IMR-90 (cell line): ENCODE data around the gene SORCS1. TPM values are rescaled to one million over a fixed set of nuclear protein-coding genes. Genes with fewer than 3 reads are reported as not detected.

ENCODE experiments used
- ATAC-seq: fragments of 200-7000 bp; cut with Tn5 transposase; 2 replicates; pipeline ENCODE4 v1.9.1; 2020; ENCODE audit warnings: low read depth, mild to moderate bottlenecking, moderate library complexity
- BruUV-seq: library from RNA; stranded (reverse); fragments of 400-500 nt; replicated peaks from 2 replicates; lab custom pipeline; 2021; lab: Mats Ljungman, UMichigan
- CTCF ChIA-PET: fragments of 300-600 bp; formaldehyde crosslinking; extraction: SDS; loops from one replicate; lab custom pipeline; 2021; ENCODE audit warnings: antibody characterized with exemption; lab: Yijun Ruan, JAX
- POLR2A ChIA-PET: fragments of 300-600 bp; sonication (Branson Sonifier 250); formaldehyde crosslinking; loops from one replicate; lab custom pipeline; 2022; ENCODE audit warnings: antibody characterized with exemption; ENCODE audit not compliant: unreplicated experiment; lab: Charles Lee
- DNase-seq: peaks from one replicate; pipeline ENCODE4 v3.0.0; 2013
- H2AFZ ChIP-seq: replicated peaks from 2 replicates; pipeline ENCODE3; 2013; ENCODE audit warnings: low read length, mild to moderate bottlenecking; ENCODE audit not compliant: poor library complexity
- H2AK5ac ChIP-seq: 2 replicates; pipeline ENCODE4 v1.6.1; 2013; ENCODE audit warnings: low read depth, low read length, inconsistent platforms
- H2AK9ac ChIP-seq: replicated peaks from 2 replicates; pipeline ENCODE3; 2013; ENCODE audit warnings: mild to moderate bottlenecking, low read depth, low read length, moderate library complexity; ENCODE audit not compliant: poor library complexity
- H2BK120ac ChIP-seq: 2 replicates; pipeline ENCODE4 v1.6.1; 2013; ENCODE audit warnings: low read depth, low read length, inconsistent platforms
- H2BK15ac ChIP-seq: 3 replicates; pipeline ENCODE4 v1.6.1; 2013; ENCODE audit warnings: low read depth, low read length, inconsistent platforms
- H2BK20ac ChIP-seq: 2 replicates; pipeline ENCODE4 v1.6.1; 2013; ENCODE audit warnings: low read depth, mild to moderate bottlenecking, inconsistent platforms, low read length, moderate library complexity
- H2BK5ac ChIP-seq: 2 replicates; pipeline ENCODE4 v1.6.1; 2013; ENCODE audit warnings: mild to moderate bottlenecking, low read depth, low read length, inconsistent platforms; ENCODE audit not compliant: poor library complexity, severe bottlenecking
- H3K14ac ChIP-seq: replicated peaks from 2 replicates; pipeline ENCODE4 v1.6.1; 2013; ENCODE audit warnings: low read depth, low read length, inconsistent platforms
- H3K18ac ChIP-seq: 2 replicates; pipeline ENCODE4 v1.6.1; 2013; ENCODE audit warnings: low read depth, low read length, control low read depth
- H3K23ac ChIP-seq: 2 replicates; pipeline ENCODE4 v1.6.1; 2013; ENCODE audit warnings: low read depth, low read length, inconsistent platforms
- H3K27ac ChIP-seq: 2 replicates; pipeline ENCODE4 v1.5.1; 2013; ENCODE audit warnings: mild to moderate bottlenecking, control low read depth, low read length; ENCODE audit not compliant: insufficient read depth
- H3K27me3 ChIP-seq: 2 replicates; pipeline ENCODE4 v1.6.1; 2013; ENCODE audit warnings: low read length; ENCODE audit not compliant: control insufficient read depth, insufficient read depth
- H3K36me3 ChIP-seq: 2 replicates; pipeline ENCODE4 v1.6.1; 2013; ENCODE audit warnings: low read length, mixed read lengths; ENCODE audit not compliant: control insufficient read depth, insufficient read depth
- H3K4ac ChIP-seq: 2 replicates; pipeline ENCODE4 v1.6.1; 2013; ENCODE audit warnings: low read depth, low read length, inconsistent platforms
- H3K4me1 ChIP-seq: 2 replicates; pipeline ENCODE4 v1.6.1; 2013; ENCODE audit warnings: low read length, mixed read lengths; ENCODE audit not compliant: control insufficient read depth, insufficient read depth
- H3K4me2 ChIP-seq: 2 replicates; pipeline ENCODE4 v1.6.1; 2013; ENCODE audit warnings: low read depth, mild to moderate bottlenecking, control low read depth, low read length, moderate library complexity
- H3K4me3 ChIP-seq: 2 replicates; pipeline ENCODE4 v1.5.1; 2013; ENCODE audit warnings: low read depth, mild to moderate bottlenecking, control low read depth, low read length, moderate library complexity; ENCODE audit not compliant: insufficient read depth
- H3K56ac ChIP-seq: 2 replicates; pipeline ENCODE4 v1.6.1; 2013; ENCODE audit warnings: low read length, inconsistent platforms; ENCODE audit not compliant: insufficient read depth; ENCODE audit errors: extremely low read depth
- H3K79me1 ChIP-seq, 2 experiments: 2 replicates each; pipeline ENCODE4 v1.6.1; 2013; ENCODE audit warnings: low read length in 2 of 2, inconsistent platforms in 1 of 2, low read depth in 1 of 2
- H3K9ac ChIP-seq: 2 replicates; pipeline ENCODE4 v1.6.1; 2013; ENCODE audit warnings: low read depth, low read length, control low read depth
- H3K9me1 ChIP-seq: 2 replicates; pipeline ENCODE4 v1.6.1; 2013; ENCODE audit warnings: low read length, inconsistent platforms; ENCODE audit not compliant: insufficient read depth
- H3K9me3 ChIP-seq: 2 replicates; pipeline ENCODE4 v1.6.1; 2013; ENCODE audit warnings: low read length; ENCODE audit not compliant: control insufficient read depth, insufficient read depth
- H4K20me1 ChIP-seq: 2 replicates; pipeline ENCODE4 v1.6.1; 2013; ENCODE audit warnings: low read length, inconsistent platforms; ENCODE audit not compliant: insufficient read depth
- H4K5ac ChIP-seq: 2 replicates; pipeline ENCODE4 v1.6.1; 2013; ENCODE audit warnings: mild to moderate bottlenecking, low read depth, low read length, control low read depth
- H4K8ac ChIP-seq, 2 experiments: 2 replicates each; pipeline ENCODE4 v1.6.1; 2013; ENCODE audit warnings: low read depth in 2 of 2, low read length in 2 of 2, control low read depth in 1 of 2, inconsistent platforms in 1 of 2
- H4K91ac ChIP-seq: 2 replicates; pipeline ENCODE4 v1.6.1; 2013; ENCODE audit warnings: low read depth, low read length, inconsistent platforms; ENCODE audit not compliant: insufficient read depth
- BHLHE40 ChIP-seq: fragments of 150-350 bp; IDR thresholded peaks from 2 replicates; pipeline ENCODE4 v1.6.1; 2016; ENCODE audit warnings: mild to moderate bottlenecking, low read depth, low read length
- CEBPB ChIP-seq: IDR thresholded peaks from 2 replicates; pipeline ENCODE4 v1.6.1; 2012; ENCODE audit warnings: low read depth, low read length, improper control_type of control experiment
- CHD1 ChIP-seq: IDR thresholded peaks from 2 replicates; pipeline ENCODE4 v1.6.1; 2012; ENCODE audit warnings: low read depth, low read length, improper control_type of control experiment
- CTCF ChIP-seq: conservative IDR thresholded peaks from 2 replicates; pipeline ENCODE4 v1.5.1; 2012; ENCODE audit warnings: mild to moderate bottlenecking, low read depth, low read length, improper control_type of control experiment
- ELK1 ChIP-seq: fragments of 150-350 bp; IDR thresholded peaks from 2 replicates; pipeline ENCODE4 v1.6.1; 2016; ENCODE audit warnings: low read depth, mild to moderate bottlenecking, low read length, moderate library complexity, borderline replicate concordance
- MAFK ChIP-seq: IDR thresholded peaks from 2 replicates; pipeline ENCODE4 v1.6.1; 2012; ENCODE audit warnings: low read depth, low read length, improper control_type of control experiment
- MAZ ChIP-seq: IDR thresholded peaks from 2 replicates; pipeline ENCODE4 v1.6.1; 2012; ENCODE audit warnings: low read depth, mild to moderate bottlenecking, low read length, improper control_type of control experiment, moderate library complexity, borderline replicate concordance
- MXI1 ChIP-seq: IDR thresholded peaks from 2 replicates; pipeline ENCODE4 v1.6.1; 2012; ENCODE audit warnings: low read depth, mild to moderate bottlenecking, low read length, moderate library complexity, borderline replicate concordance
- NFE2L2 ChIP-seq: fragments of 150-350 bp; IDR thresholded peaks from 2 replicates; pipeline ENCODE4 v1.6.1; 2016; ENCODE audit warnings: low read depth, mild to moderate bottlenecking, low read length
- POLR2A ChIP-seq: IDR thresholded peaks from 2 replicates; pipeline ENCODE4 v1.6.1; 2012; ENCODE audit warnings: mild to moderate bottlenecking, low read depth, low read length
- RCOR1 ChIP-seq: IDR thresholded peaks from 2 replicates; pipeline ENCODE4 v1.6.1; 2012; ENCODE audit warnings: mild to moderate bottlenecking, low read length, improper control_type of control experiment; ENCODE audit not compliant: insufficient replicate concordance
- SMC3 ChIP-seq: fragments of 150-350 bp; IDR thresholded peaks from 2 replicates; pipeline ENCODE4 v1.6.1; 2016; ENCODE audit warnings: low read depth, mild to moderate bottlenecking, antibody characterized with exemption, low read length, moderate library complexity
- WGBS, 2 experiments: methylation state at CpG; one replicate each; pipeline versions ENCODE4 v1.1.5 to v1.1.7; 2013; ENCODE audit warnings: missing lambda C conversion rate in 2 of 2; ENCODE audit not compliant: insufficient read length in 1 of 2; ENCODE audit errors: extremely low coverage in 2 of 2; 5-methylcytosine and 5-hydroxymethylcytosine counted together
- dilution Hi-C: fragments of 300-500 bp; cut with HindIII; formaldehyde crosslinking; loops from one replicate; pipeline ENCODE4 v1.14.3; 2018; ENCODE audit warnings: low sequenced_read_pairs; ENCODE audit not compliant: unreplicated experiment
- in situ Hi-C: fragments of 300-500 bp; cut with MboI; formaldehyde crosslinking; loops from 3 replicates; pipeline ENCODE4 v1.14.3; 2019; ENCODE audit warnings: low sequenced_read_pairs, inconsistent platforms, mixed read lengths
- intact Hi-C: fragments of 100-400 bp; cut with micrococcal nuclease; formaldehyde crosslinking; loops from 2 replicates; pipeline ENCODE4 v1.10.0; 2022
- polyA plus RNA-seq, 3 experiments: library from polyadenylated mRNA; depleted of rRNA; stranded (reverse); fragments of >200 nt; gene quantifications; 2 replicates each; pipeline ENCODE4 v1.2.3, GENCODE V29; 2012; ENCODE audit warnings: low replicate concordance in 1 of 3
- total RNA-seq: library from RNA; depleted of rRNA; stranded (reverse); fragments of >200 nt; gene quantifications from 2 replicates; pipeline ENCODE4 v1.2.3, GENCODE V29; 2012
- TF ChIP-seq, protein P1 (sequence below): fragments of 150-350 bp; IDR thresholded peaks from 2 replicates; pipeline ENCODE4 v1.6.1; 2017; ENCODE audit warnings: mild to moderate bottlenecking, antibody characterized with exemption, low read length, low read depth

Gene SORCS1
- total and polyA plus RNA-seq, 2 of the 4 experiments (the other 2 are of a cell fraction) = under 0.01 TPM; not detected in 1

- Histone ChIP-seq H2BK5ac (no peak overlapping the region), H2AK9ac (no peak overlapping the region), H3K27ac (no peak overlapping the region), H2AK5ac (no peak overlapping the region), H3K9ac (no peak overlapping the region), H3K56ac (no peak overlapping the region), H2BK120ac (no peak overlapping the region), H4K8ac (no peak overlapping the region), H3K4ac (no peak overlapping the region), H3K79me1 (no peaks in the 10 kb centered on the region), H3K27me3 (no peaks in the 10 kb centered on the region), H3K23ac (no peak overlapping the region), H2BK20ac (no peak overlapping the region), H3K18ac (no peak overlapping the region), H4K5ac (no peak overlapping the region), H2AFZ (no peak overlapping the region), H3K14ac (no peak overlapping the region), H2BK15ac (no peak overlapping the region), H3K4me2 (no peak overlapping the region), H4K20me1 (no peaks in the 10 kb centered on the region), H3K9me1 (no peaks in the 10 kb centered on the region), H3K9me3 (peaks cover 11% of the 10 kb centered on the region; the same call in 1 of the 2 replicates), H4K91ac (no peak overlapping the region), H3K4me1 (no peaks in the 10 kb centered on the region), H3K36me3 (no peaks in the 10 kb centered on the region), H3K4me3 (no peak overlapping the region)
- WGBS, 2 experiments = no CpG with 5 or more reads among the region's 3 CpGs
- DNase-seq (no peak), ATAC-seq (no peak)
- dilution Hi-C loops = no loop called here
- intact Hi-C loops = no loop called here
- no TSS peak for BruUV-seq
- TF ChIP-seq, protein P1, sequence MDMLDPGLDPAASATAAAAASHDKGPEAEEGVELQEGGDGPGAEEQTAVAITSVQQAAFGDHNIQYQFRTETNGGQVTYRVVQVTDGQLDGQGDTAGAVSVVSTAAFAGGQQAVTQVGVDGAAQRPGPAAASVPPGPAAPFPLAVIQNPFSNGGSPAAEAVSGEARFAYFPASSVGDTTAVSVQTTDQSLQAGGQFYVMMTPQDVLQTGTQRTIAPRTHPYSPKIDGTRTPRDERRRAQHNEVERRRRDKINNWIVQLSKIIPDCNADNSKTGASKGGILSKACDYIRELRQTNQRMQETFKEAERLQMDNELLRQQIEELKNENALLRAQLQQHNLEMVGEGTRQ = no peak
- TF ChIP-seq CEBPB = no peak
- no peak for TF ChIP-seq NFE2L2
- no peak for TF ChIP-seq CTCF
- no peak for TF ChIP-seq ELK1
- no peak for TF ChIP-seq CHD1
- TF ChIP-seq POLR2A = no peak
- no peak for TF ChIP-seq MAFK
- no peak for TF ChIP-seq BHLHE40
- TF ChIP-seq MXI1 = no peak
- no peak for TF ChIP-seq RCOR1
- TF ChIP-seq SMC3 = no peak
- no peak for TF ChIP-seq MAZ
- POLR2A ChIA-PET = no interaction called here
- CTCF ChIA-PET = no interaction called here
- in situ Hi-C loops = no loop called here
These were observed 152.5 kb downstream of the SORCS1 start for GRCh38 chr10:107011992-107012391.
